Measurements from ENCODE around the gene ZC3H10.
"Not testable (repeated sequence)": the region's sequence is repeated elsewhere in the genome, so short reads cannot be mapped to it uniquely, and the experiment has no call there.

Gene ZC3H10, protein sequence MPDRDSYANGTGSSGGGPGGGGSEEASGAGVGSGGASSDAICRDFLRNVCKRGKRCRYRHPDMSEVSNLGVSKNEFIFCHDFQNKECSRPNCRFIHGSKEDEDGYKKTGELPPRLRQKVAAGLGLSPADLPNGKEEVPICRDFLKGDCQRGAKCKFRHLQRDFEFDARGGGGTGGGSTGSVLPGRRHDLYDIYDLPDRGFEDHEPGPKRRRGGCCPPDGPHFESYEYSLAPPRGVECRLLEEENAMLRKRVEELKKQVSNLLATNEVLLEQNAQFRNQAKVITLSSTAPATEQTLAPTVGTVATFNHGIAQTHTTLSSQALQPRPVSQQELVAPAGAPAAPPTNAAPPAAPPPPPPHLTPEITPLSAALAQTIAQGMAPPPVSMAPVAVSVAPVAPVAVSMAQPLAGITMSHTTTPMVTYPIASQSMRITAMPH

GRCh38 chr12:56117778-56118687 lies at the start of gene ZC3H10:
Gene ZC3H10, plus strand, starts transcription at chr12:56118266. Its CDS starts 2,297 bp downstream, at chr12:56120563.
- DNase-seq (ENCODE audit: low read depth) = peak; percentile 98

DNA sequence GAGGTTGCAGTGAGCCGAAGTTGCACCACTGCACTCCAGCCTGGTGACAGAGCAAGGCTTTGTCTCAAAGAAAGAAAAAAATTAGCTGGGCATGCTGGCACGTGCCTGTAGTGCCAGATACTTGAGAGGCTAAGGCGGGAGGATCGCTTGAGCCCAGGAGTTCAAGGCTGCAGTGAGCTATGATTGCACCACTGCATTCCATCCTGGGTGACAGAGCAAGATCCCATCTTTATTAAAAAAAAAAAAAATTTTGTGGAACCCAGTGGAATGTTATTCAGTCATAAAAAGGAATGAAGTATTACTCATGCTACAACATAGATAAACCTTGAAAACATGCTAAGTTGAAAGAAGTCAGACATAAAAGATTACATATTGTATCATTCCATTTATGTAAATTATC lies 46.4 kb upstream of the ZC3H10 start:
- no peak for DNase-seq (ENCODE audit: low read depth)

DNA sequence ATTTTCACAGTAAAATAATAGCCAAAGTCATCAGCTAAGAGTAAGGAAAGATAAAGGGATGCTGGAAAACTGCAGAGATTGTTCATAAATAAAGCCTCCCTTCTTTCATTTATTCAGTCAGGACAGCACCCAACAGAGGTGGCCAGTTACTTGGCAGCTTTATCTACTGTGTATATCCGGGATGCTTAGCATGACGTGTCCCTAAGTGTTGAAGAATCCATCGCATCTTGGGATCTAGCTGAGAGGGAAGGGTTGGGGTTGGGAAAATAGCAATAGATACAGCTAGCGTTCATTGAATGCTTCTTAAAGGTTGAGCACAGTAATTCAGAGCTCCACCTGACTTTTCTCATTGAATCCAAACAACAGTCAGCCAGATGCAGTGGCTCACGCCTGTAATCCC lies 43.7 kb upstream of the ZC3H10 start:
- DNase-seq (ENCODE audit: low read depth) = no peak

- DNase-seq (ENCODE audit: low read depth) = not testable (repeated sequence)
Observed at GRCh38 chr12:56077966-56078365, 40.1 kb upstream of the ZC3H10 start.

DNA sequence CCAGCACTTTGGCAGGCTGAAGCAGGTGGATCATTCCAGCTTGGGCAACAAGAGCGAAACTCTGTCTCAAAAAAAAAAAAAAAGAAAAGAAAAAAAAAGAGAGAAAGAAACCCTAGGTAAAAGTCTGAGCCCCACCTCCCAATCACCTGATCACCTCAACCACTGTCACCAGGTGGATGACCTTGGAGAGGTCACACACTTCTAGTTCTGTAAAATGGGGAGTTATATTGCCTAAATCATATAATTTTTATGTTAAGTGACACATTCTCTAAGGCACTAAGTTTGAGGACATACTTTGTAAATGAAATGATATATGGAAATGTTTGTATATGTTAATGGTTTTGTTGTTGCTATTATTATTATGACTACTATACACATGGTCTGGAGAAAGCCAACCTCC lies 39.6 kb upstream of the ZC3H10 start:
- DNase-seq (ENCODE audit: low read depth) = no peak

DNA sequence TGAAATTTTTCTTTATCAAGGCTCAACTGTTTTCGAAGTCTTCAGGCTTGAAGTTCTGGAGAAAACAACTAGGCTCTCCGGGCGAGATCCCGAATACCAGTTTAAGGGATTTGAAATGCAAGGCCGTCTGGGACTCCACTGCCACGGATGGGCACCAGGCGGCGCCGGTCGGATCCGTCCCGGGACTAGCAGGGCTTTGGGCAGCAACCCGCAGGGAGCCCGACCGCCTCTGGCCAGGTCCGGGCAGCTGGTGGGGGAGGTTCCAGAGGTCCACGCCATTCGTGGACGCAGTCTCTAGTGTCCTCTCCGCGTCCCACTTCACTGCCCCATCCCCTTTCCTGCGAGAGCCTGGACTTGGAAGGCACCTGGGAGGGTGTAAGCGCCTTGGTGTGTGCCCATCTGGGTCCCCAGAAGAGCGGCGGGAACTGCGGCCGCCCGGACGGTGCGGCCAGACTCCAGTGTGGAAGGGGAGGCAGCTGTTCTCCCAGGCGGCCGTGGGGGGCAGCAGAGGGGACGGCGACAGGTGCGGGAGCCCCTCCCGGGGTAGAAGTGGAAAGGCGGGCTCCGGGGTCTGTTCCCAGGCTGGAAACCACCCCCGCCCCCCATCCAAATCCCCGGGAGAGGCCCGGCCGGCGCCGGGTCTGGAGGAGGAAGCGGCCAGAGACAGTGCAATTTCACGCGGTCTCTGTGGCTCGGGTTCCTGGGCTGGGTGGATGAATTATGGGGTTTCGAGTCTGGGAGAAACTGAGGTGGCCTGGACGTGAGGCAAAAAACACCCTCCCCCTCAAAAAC lies 38.9 kb upstream of the ZC3H10 start:
- peak; percentile 23 for DNase-seq (ENCODE audit: low read depth)

DNA sequence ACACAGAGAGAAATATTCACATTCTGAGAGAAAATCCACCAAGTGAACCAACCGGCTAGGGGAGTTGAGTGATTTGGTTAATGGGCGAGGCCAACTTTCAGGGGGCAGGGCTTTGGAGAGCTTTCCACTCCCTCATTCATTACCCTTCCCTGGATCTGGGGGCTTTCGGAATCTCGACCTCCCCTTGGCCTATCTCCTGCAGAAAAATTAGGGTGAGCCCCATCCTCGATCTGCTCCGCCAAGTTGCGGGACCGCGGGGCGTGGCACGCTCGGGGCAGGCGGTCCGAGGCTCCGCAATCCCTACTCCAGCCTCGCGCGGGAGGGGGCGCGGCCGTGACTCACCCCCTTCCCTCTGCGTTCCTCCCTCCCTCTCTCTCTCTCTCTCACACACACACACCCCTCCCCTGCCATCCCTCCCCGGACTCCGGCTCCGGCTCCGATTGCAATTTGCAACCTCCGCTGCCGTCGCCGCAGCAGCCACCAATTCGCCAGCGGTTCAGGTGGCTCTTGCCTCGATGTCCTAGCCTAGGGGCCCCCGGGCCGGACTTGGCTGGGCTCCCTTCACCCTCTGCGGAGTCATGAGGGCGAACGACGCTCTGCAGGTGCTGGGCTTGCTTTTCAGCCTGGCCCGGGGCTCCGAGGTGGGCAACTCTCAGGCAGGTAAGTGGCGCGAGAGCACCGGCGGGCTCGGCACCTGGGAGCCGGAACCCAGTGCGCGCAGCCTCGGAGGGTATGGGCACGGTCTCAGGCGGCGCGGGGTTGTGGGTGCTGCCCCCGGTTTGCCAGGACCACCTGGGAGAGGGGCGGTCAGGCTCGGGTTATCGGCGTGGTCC lies 38.1 kb upstream of the ZC3H10 start, which contains the start of gene ERBB3:
Gene ERBB3 (plus strand): TSS at position 443 of the 833 bp plus-strand sequence. CDS start 136 bp downstream, at position 579.
- peak; percentile 60 for DNase-seq (ENCODE audit: low read depth)

- DNase-seq (ENCODE audit: low read depth) = no peak
Observed at GRCh38 chr12:56080556-56081138, 37.4 kb upstream of the ZC3H10 start.

- no peak for DNase-seq (ENCODE audit: low read depth)
Observed at GRCh38 chr12:56081393-56082347, 36.4 kb upstream of the ZC3H10 start.

DNA sequence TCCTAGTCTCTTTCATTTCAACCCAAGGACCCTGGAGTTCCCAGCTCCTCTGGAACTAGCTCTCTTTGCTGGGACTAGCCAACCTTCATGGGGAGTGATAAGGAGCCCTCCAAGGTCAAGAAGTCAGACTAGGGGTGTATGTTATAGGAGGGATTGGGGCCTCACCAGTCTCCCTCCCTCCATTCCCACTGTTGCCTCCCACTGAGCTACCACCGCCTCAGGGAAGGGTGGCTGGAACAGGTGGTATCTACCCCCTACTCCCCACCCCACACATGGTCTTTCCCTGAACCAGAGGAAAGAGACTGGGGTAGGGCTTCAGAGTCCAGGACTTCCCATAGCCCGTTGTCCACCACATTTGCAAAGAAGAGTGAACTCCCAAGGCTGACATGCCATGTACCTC lies 35.7 kb upstream of the ZC3H10 start:
- DNase-seq (ENCODE audit: low read depth) = no peak

DNA sequence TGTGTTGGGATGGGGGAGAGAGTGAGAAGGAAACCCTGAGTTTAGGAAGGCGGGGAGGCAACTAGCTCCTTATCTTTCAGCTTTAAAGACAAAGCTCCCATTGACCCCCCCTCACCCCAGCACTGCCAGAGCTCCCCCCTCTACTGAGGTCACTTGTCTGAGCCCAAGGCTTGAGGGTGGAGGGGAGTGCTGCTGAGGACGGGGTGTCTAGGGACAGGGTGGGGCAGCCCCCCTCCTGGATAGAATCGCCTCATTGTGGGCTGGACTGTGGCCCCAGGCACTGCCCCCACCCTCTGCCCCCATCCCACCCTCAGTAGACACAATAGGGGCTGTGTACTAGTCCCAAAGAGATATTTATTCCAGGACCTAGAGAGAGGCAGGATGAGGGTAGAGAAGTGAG lies 35.1 kb upstream of the ZC3H10 start:
- DNase-seq (ENCODE audit: low read depth) = no peak

GRCh38 chr12:56084958-56085543 lies 33.0 kb upstream of the ZC3H10 start:
- no peak for DNase-seq (ENCODE audit: low read depth)

DNA sequence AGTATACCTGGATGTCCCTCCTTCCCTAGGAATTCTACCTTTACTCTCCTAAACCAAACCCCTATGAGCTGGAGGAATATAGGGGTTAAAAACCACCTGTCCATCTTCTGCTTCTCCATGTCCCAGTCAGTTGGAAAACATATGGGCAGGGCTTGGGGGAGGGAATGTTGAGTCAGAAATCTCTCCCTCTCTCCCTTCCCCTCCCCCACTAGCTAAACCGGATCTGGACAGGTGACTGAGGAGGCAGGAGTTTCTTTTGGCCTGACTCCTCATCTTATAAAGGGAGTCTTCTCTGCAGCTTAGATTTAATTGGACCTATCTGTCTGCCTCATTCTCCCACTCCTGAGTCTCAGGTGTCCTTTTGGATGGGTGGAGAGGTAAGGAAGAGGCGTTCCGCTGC lies 32.0 kb upstream of the ZC3H10 start:
- no peak for DNase-seq (ENCODE audit: low read depth)

- DNase-seq (ENCODE audit: low read depth) = no peak
Observed at GRCh38 chr12:56086608-56087007, 31.5 kb upstream of the ZC3H10 start.

- DNase-seq (ENCODE audit: low read depth) = no peak
Observed at GRCh38 chr12:56087220-56087619, 30.8 kb upstream of the ZC3H10 start.

DNA sequence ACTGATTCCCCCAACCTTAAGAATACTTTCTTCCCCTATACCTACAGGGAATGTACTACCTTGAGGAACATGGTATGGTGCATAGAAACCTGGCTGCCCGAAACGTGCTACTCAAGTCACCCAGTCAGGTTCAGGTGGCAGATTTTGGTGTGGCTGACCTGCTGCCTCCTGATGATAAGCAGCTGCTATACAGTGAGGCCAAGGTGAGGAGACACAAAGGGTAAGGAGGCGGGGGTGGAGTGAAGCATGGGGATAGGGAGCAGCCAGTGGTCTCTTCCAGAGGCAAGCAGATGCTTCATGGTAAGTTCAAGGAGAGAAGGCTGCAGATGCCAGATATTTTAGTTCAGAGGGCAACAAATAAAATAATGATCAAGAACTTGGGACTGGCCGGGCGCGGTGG lies 20.3 kb upstream of the ZC3H10 start:
- DNase-seq (ENCODE audit: low read depth) = no peak

DNA sequence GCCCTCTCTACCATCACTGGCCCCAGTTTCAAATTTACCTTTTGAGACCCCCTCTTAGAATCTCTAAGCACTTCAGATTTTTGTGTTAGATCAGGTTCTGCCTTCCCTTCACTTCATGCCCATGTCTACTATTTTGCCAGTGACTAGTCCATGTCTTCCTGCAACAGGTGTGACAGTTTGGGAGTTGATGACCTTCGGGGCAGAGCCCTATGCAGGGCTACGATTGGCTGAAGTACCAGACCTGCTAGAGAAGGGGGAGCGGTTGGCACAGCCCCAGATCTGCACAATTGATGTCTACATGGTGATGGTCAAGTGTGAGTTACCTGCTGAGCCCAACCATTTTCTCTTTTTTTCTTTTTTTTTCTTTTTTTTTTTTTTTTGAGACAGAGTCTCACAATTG lies 19.5 kb upstream of the ZC3H10 start:
- DNase-seq (ENCODE audit: low read depth) = no peak

- DNase-seq (ENCODE audit: low read depth) = no peak
Observed at GRCh38 chr12:56099787-56100186, 18.3 kb upstream of the ZC3H10 start.

DNA sequence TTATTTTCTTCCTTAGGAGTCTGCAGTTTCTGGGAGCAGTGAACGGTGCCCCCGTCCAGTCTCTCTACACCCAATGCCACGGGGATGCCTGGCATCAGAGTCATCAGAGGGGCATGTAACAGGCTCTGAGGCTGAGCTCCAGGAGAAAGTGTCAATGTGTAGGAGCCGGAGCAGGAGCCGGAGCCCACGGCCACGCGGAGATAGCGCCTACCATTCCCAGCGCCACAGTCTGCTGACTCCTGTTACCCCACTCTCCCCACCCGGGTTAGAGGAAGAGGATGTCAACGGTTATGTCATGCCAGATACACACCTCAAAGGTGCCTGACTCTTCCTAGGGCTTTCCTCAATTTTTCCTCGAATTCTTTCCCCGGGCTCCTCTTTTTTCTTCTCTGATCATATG lies 17.0 kb upstream of the ZC3H10 start:
- no peak for DNase-seq (ENCODE audit: low read depth)

All from T-helper 22 cell (primary cell).